Psoas muscle (tissue), 8 donors: ENCODE measurements around the gene LRCH3. TPM values are rescaled to one million over a fixed set of nuclear protein-coding genes. Genes with fewer than 3 reads are reported as not detected.

Experiments used
- ATAC-seq, 4 donors: fragments of 200-7000 bp; cut with Tn5 transposase; one replicate each; pipeline ENCODE4 v1.9.1; 2020; ENCODE audit warnings: moderate library complexity in 3 of 4, mild to moderate bottlenecking in 2 of 4
- DNase-seq, 2 donors: peaks; one replicate each; pipeline ENCODE4 v3.0.0-alpha.2; 2020
- H3K27ac ChIP-seq: fragments of 200-600 bp; one replicate; pipeline ENCODE4 v1.8.0; 2022
- H3K27me3 ChIP-seq, 3 donors: fragments of 200-600 bp in 1 of 3; one replicate each; pipeline versions ENCODE4 v1.6.1 to v1.8.0; 2013 to 2022; ENCODE audit warnings: low read length in 2 of 3, mild to moderate bottlenecking in 2 of 3, moderate library complexity in 1 of 3; ENCODE audit not compliant: insufficient read depth in 3 of 3
- H3K36me3 ChIP-seq, 2 donors: fragments of 200-600 bp in 1 of 2; one replicate each; pipeline versions ENCODE4 v1.6.1 to v1.8.0; 2013 to 2022; ENCODE audit warnings: low read depth in 1 of 2, mild to moderate bottlenecking in 1 of 2, moderate library complexity in 1 of 2; ENCODE audit not compliant: insufficient read depth in 1 of 2
- H3K4me1 ChIP-seq: fragments of 200-600 bp; one replicate; pipeline ENCODE4 v1.8.0; 2022
- H3K4me3 ChIP-seq: fragments of 200-600 bp; one replicate; pipeline ENCODE4 v1.8.0; 2022; ENCODE audit warnings: mild to moderate bottlenecking
- H3K9me3 ChIP-seq: fragments of 200-600 bp; one replicate; pipeline ENCODE4 v1.8.0; 2022
- CTCF ChIP-seq: fragments of 200-600 bp; IDR thresholded peaks from one replicate; pipeline ENCODE4 v1.8.0; 2022; ENCODE audit warnings: antibody characterized with exemption
- WGBS, 3 donors: extraction: QIAGEN DNeasy Blood & Tissue Kit; methylation state at CpG; one replicate each; pipeline versions ENCODE4 v1.1.6 to v1.1.7; 2013; 5-methylcytosine and 5-hydroxymethylcytosine counted together
- intact Hi-C, 2 donors: fragments of 100-400 bp; cut with DNase I; formaldehyde crosslinking; loops; one replicate each; pipeline versions ENCODE4 v1.11.0 to v1.14.2; 2022
- polyA plus RNA-seq, 3 donors: library from polyadenylated mRNA; stranded (reverse); fragments of 200-250 nt; gene quantifications; one replicate each; pipeline ENCODE4 v1.2.3, GENCODE V29; 2013
- total RNA-seq, 4 donors: library from RNA; stranded (reverse); fragmentation: NEBNext Ultra II Directional in 2 of 4; extraction: Animal tissue kit (Norgen Biotek cat#: 25700) in 2 of 4; gene quantifications; one replicate each; pipeline versions ENCODE4 v1.2.1 to v1.2.4, GENCODE V29; 2021 to 2023
- donor health status: healthy with polysubstance abuse.
- donor health status: DM: no; HTN: no; CAD: no; lungs with moderate emphysema.
- donor health status: Bipolar disorder and iron deficiency.
- donor health status: healthy.
- donor health status: DM: yes; HTN: yes; CAD: no.
- donor health status: DM: no; HTN: no; CAD: no.
- donor health status: DM: no; HTN: no; CAD: no.
- donor health status: DM: yes; HTN: yes; CAD: no.

The LRCH3 gene
- total and polyA plus RNA-seq, 7 donors, result 7.0 to 29.5 (median 16.9) TPM

GRCh38 chr3:197890693-197891092, 99.6 kb downstream of the LRCH3 start:
- TF ChIP-seq CTCF, result no peak
- Histone ChIP-seq H3K36me3 (peaks cover 0 to 18% of the 10 kb centered on the region in 2 donors), H3K4me1 (no peaks in the 10 kb centered on the region), H3K9me3 (no peaks in the 10 kb centered on the region), H3K27me3 (no peaks in the 10 kb centered on the region), H3K4me3 (no peak overlapping the region), H3K27ac (no peak overlapping the region)
- WGBS, 3 donors, result 62 to 73% (median 69%) methylated on average over 4 of the region's 4 CpGs
- no peak for DNase-seq
- peak in 1 of 4 donors; percentile 24 for ATAC-seq
- intact Hi-C loops, result no loop called here

GRCh38 chr3:197892162-197892561, 101.1 kb downstream of the LRCH3 start:
- intact Hi-C loops, result no loop called here
- DNase-seq (no peak), ATAC-seq (no peak)
- TF ChIP-seq CTCF, result no peak
- H3K27ac ChIP-seq, result no peak overlapping the region
- H3K27me3 ChIP-seq, result no peaks in the 10 kb centered on the region
- no peak overlapping the region for H3K4me3 ChIP-seq
- peaks cover 0 to 14% of the 10 kb centered on the region in 2 donors for H3K36me3 ChIP-seq
- H3K4me1 ChIP-seq, result no peaks in the 10 kb centered on the region
- no peaks in the 10 kb centered on the region for H3K9me3 ChIP-seq
- WGBS, 3 donors, result 68 to 79% (median 72%) methylated on average over 5 of the region's 5 CpGs

GRCh38 chr3:197896421-197896820, 105.4 kb downstream of the LRCH3 start:
- Histone ChIP-seq H3K4me1 (no peaks in the 10 kb centered on the region), H3K36me3 (no peaks in the 10 kb centered on the region), H3K4me3 (no peak overlapping the region), H3K9me3 (no peaks in the 10 kb centered on the region), H3K27ac (no peak overlapping the region), H3K27me3 (no peaks in the 10 kb centered on the region)
- DNase-seq, result no peak
- intact Hi-C loops, result no loop called here
- ATAC-seq, result no peak
- no peak for TF ChIP-seq CTCF
- 45 to 53% (median 48%) methylated on average over 3 of the region's 3 CpGs for WGBS, 3 donors

- intact Hi-C loops, result no loop called here
- WGBS, 3 donors, result 70 to 79% (median 71%) methylated on average over 20 of the region's 20 CpGs
- Histone ChIP-seq H3K9me3 (peaks cover 4% of the 10 kb centered on the region), H3K27ac (no peak overlapping the region), H3K4me3 (no peak overlapping the region), H3K27me3 (no peaks in the 10 kb centered on the region), H3K36me3 (no peaks in the 10 kb centered on the region), H3K4me1 (no peaks in the 10 kb centered on the region)
- TF ChIP-seq CTCF, result no peak
- ATAC-seq, result no peak
- peak in 1 of 2 donors; percentile 42 for DNase-seq
Observed at GRCh38 chr3:197899833-197900478, 108.9 kb downstream of the LRCH3 start.

DNA sequence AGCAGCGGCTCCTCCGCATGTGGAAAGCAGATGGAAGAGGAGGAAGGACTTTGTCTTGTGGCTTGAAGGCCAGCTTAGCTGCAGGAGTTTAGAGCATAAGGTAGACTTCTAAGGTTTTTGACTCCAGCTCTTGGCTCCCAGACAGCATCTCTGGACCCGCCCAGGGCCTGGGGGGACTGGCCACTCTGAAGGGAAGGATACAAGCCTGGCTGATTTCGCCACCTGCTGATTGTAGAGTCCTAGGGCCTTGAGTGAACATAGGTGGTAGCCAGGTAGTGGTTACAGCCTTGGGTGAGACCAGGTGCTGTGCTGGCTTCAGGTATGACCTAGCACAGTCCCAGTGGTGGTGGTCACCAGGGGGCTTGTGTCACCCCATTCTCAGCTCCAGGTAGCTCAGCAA, 110.6 kb downstream of the LRCH3 start:
- TF ChIP-seq CTCF, result no peak
- 82 to 98% (median 97%) methylated on average over 4 of the region's 4 CpGs for WGBS, 3 donors
- H3K27ac ChIP-seq, result no peak overlapping the region
- H3K4me1 ChIP-seq, result no peaks in the 10 kb centered on the region
- no peaks in the 10 kb centered on the region for H3K27me3 ChIP-seq
- no peaks in the 10 kb centered on the region for H3K36me3 ChIP-seq
- H3K4me3 ChIP-seq, result no peak overlapping the region
- ATAC-seq (no peak), DNase-seq (peak in 1 of 2 donors; percentile 15)
- intact Hi-C loops, result no loop called here
- peaks cover 4% of the 10 kb centered on the region for H3K9me3 ChIP-seq
